Measurements from ENCODE around the gene TMPRSS7. TPM values are rescaled to one million over a fixed set of nuclear protein-coding genes. Genes with fewer than 3 reads are reported as not detected.

The TMPRSS7 gene
- total RNA-seq, 4 donors from 2014 or later = not detected

GRCh38 chr3:112001526-112001925 lies 33.0 kb upstream of the TMPRSS7 start:
- Histone ChIP-seq H3K4me1 (peaks cover 5 to 6% of the 10 kb centered on the region in 2 donors), H3K27ac (no peak overlapping the region), H3K4me3 (no peak overlapping the region), H3K36me3 (no peaks in the 10 kb centered on the region), H3K9me3 (no peaks in the 10 kb centered on the region), H3K27me3 (peaks cover 4 to 25% (median 19%) of the 10 kb centered on the region in 3 donors)
- TF ChIP-seq CTCF (IDR thresholded peaks at IDR 0.05 in 4 of 5, conservative IDR thresholded peaks at IDR 0.05 in 1 of 5) = no peak
- TF ChIP-seq POLR2A (IDR thresholded peaks at IDR 0.05) = no peak
- ATAC-seq = no peak
- no peak for DNase-seq
- intact Hi-C loops (cut with DNase I; ENCODE audit: low total_unique reads) = no loop called here
- in situ Hi-C loops (cut with MboI; ENCODE audit: low sequenced_read_pairs in 4 of 4) = no loop called here

GRCh38 chr3:112002096-112002971 lies 32.2 kb upstream of the TMPRSS7 start:
- in situ Hi-C loops (cut with MboI; ENCODE audit: low sequenced_read_pairs in 4 of 4) (no loop called here), intact Hi-C loops (cut with DNase I; ENCODE audit: low total_unique reads) (no loop called here)
- ATAC-seq (no peak), DNase-seq (no peak)
- Histone ChIP-seq H3K4me1 (peaks cover 5 to 6% of the 10 kb centered on the region in 2 donors), H3K36me3 (no peaks in the 10 kb centered on the region), H3K9me3 (no peaks in the 10 kb centered on the region), H3K4me3 (no peak overlapping the region), H3K27ac (no peak overlapping the region), H3K27me3 (peaks cover 4 to 25% (median 19%) of the 10 kb centered on the region in 3 donors)
- no peak for TF ChIP-seq POLR2A (IDR thresholded peaks at IDR 0.05)
- no peak for TF ChIP-seq CTCF (IDR thresholded peaks at IDR 0.05 in 4 of 5, conservative IDR thresholded peaks at IDR 0.05 in 1 of 5)

- Histone ChIP-seq H3K27ac (no peak overlapping the region), H3K4me3 (no peak overlapping the region), H3K4me1 (peaks cover 5% of the 10 kb centered on the region in 2 donors), H3K36me3 (no peaks in the 10 kb centered on the region), H3K27me3 (peaks cover 4 to 23% (median 19%) of the 10 kb centered on the region in 3 donors), H3K9me3 (no peaks in the 10 kb centered on the region)
- intact Hi-C loops (cut with DNase I; ENCODE audit: low total_unique reads) (no loop called here), in situ Hi-C loops (cut with MboI; ENCODE audit: low sequenced_read_pairs in 4 of 4) (no loop called here)
- DNase-seq (no peak), ATAC-seq (no peak)
- TF ChIP-seq POLR2A (IDR thresholded peaks at IDR 0.05) (no peak), CTCF (IDR thresholded peaks at IDR 0.05 in 4 of 5, conservative IDR thresholded peaks at IDR 0.05 in 1 of 5) (no peak)
These were observed 31.0 kb upstream of the TMPRSS7 start for GRCh38 chr3:112003321-112004080.

DNA sequence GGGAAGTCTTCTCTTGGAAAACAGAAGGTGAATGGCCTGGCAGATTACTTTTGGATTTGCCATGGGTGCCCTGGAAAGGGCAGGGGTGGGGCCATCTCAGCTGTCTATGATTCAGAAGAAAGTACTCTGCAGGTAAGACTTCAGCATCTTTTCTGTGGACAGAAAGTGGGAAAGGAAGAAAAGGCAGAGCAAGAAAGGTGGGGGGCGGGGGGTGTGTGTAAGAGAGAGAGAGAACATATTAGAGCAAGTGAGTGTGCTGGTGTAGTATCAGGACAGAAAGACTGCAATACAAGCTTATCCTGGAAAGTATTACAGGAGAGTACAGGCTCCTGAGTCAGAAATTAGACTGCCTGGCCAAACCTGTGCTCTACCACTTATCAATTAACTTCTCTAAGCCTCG lies 30.3 kb upstream of the TMPRSS7 start:
- in situ Hi-C loops (cut with MboI; ENCODE audit: low sequenced_read_pairs in 4 of 4) = no loop called here
- H3K27me3 ChIP-seq = peaks cover 4 to 19% (median 16%) of the 10 kb centered on the region in 3 donors

More for the DNA sequence above, 30.3 kb upstream of the TMPRSS7 start:
- H3K27ac ChIP-seq = no peak overlapping the region
- DNase-seq (no peak), ATAC-seq (no peak)
- no peak overlapping the region for H3K4me3 ChIP-seq
- TF ChIP-seq POLR2A (IDR thresholded peaks at IDR 0.05) = no peak
- TF ChIP-seq CTCF (IDR thresholded peaks at IDR 0.05 in 4 of 5, conservative IDR thresholded peaks at IDR 0.05 in 1 of 5) = no peak
- H3K4me1 ChIP-seq = peaks cover 0 to 2% of the 10 kb centered on the region in 2 donors
- no peaks in the 10 kb centered on the region for H3K36me3 ChIP-seq
- no peaks in the 10 kb centered on the region for H3K9me3 ChIP-seq
- intact Hi-C loops (cut with DNase I; ENCODE audit: low total_unique reads) = no loop called here

Data from gastrocnemius medialis (tissue), 4 donors.